Mesenchymal stem cell (in vitro differentiated cells and primary cell): Measurements from ENCODE around the gene KIF6.

Experiments
- DNase-seq: peaks from one replicate; pipeline ENCODE4 v3.0.0-alpha.2; 2013
- H2AFZ ChIP-seq: one replicate; pipeline ENCODE4 v1.6.1; 2013; ENCODE audit warnings: low read depth, mild to moderate bottlenecking, control low read depth, inconsistent platforms, low read length, moderate library complexity
- H2AK5ac ChIP-seq: 2 replicates; pipeline ENCODE4 v1.6.1; 2013; ENCODE audit warnings: low read length, moderate library complexity, mild to moderate bottlenecking, inconsistent platforms; ENCODE audit not compliant: severe bottlenecking
- H2BK120ac ChIP-seq: one replicate; pipeline ENCODE4 v1.6.1; 2013; ENCODE audit warnings: low read depth, mild to moderate bottlenecking, inconsistent platforms, low read length, moderate library complexity
- H2BK12ac ChIP-seq, 2 experiments: one replicate each; pipeline ENCODE4 v1.6.1; 2013; ENCODE audit warnings: inconsistent platforms in 2 of 2, low read length in 2 of 2, mild to moderate bottlenecking in 2 of 2, moderate library complexity in 2 of 2, control low read depth in 1 of 2
- H2BK15ac ChIP-seq: one replicate; pipeline ENCODE4 v1.6.1; 2013; ENCODE audit warnings: mild to moderate bottlenecking, low read depth, inconsistent platforms; ENCODE audit not compliant: poor library complexity, severe bottlenecking
- H2BK5ac ChIP-seq: 2 replicates; pipeline ENCODE4 v1.6.1; 2013; ENCODE audit warnings: low read depth, mild to moderate bottlenecking, low read length, control low read depth, inconsistent platforms; ENCODE audit not compliant: poor library complexity, severe bottlenecking
- H3K14ac ChIP-seq, 2 experiments: one replicate each; pipeline ENCODE4 v1.6.1; 2013; ENCODE audit warnings: inconsistent platforms in 2 of 2, low read length in 2 of 2, control low read depth in 1 of 2, mild to moderate bottlenecking in 1 of 2, moderate library complexity in 1 of 2
- H3K18ac ChIP-seq, 2 experiments: one replicate each; pipeline ENCODE4 v1.6.1; 2013; ENCODE audit warnings: inconsistent platforms in 2 of 2, low read length in 2 of 2, control low read depth in 1 of 2, low read depth in 1 of 2, mild to moderate bottlenecking in 1 of 2
- H3K23ac ChIP-seq, 2 experiments: one replicate each; pipeline ENCODE4 v1.6.1; 2013; ENCODE audit warnings: inconsistent platforms in 2 of 2, low read length in 2 of 2, mild to moderate bottlenecking in 2 of 2, moderate library complexity in 2 of 2, control low read depth in 1 of 2
- H3K27ac ChIP-seq: 2 replicates; pipeline ENCODE4 v1.5.1; 2013; ENCODE audit warnings: mild to moderate bottlenecking, moderate library complexity, low read length, control low read depth, inconsistent platforms; ENCODE audit not compliant: poor library complexity, severe bottlenecking
- H3K27me3 ChIP-seq, 2 experiments: 2 replicates each; pipeline versions ENCODE4 v1.6.1 to v1.7.0; 2013; ENCODE audit warnings: low read length in 2 of 2, mild to moderate bottlenecking in 2 of 2, moderate library complexity in 2 of 2, control low read depth in 1 of 2, inconsistent platforms in 1 of 2; ENCODE audit not compliant: control insufficient read depth in 1 of 2, insufficient read depth in 1 of 2
- H3K36me3 ChIP-seq, 2 experiments: 2 replicates each; pipeline versions ENCODE4 v1.6.1 to v1.7.0; 2013; ENCODE audit warnings: low read length in 2 of 2, control low read depth in 1 of 2, inconsistent platforms in 1 of 2, low read depth in 1 of 2, mild to moderate bottlenecking in 1 of 2; ENCODE audit not compliant: insufficient read depth in 2 of 2, control insufficient read depth in 1 of 2
- H3K4ac ChIP-seq, 2 experiments: one replicate each; pipeline ENCODE4 v1.6.1; 2013; ENCODE audit warnings: inconsistent platforms in 2 of 2, low read length in 2 of 2, mild to moderate bottlenecking in 2 of 2, moderate library complexity in 2 of 2, control low read depth in 1 of 2, low read depth in 1 of 2
- H3K4me1 ChIP-seq: 2 replicates; pipeline ENCODE4 v1.6.1; 2013; ENCODE audit warnings: low read depth, low read length, control low read depth; ENCODE audit not compliant: control insufficient read depth, insufficient read depth
- H3K4me2 ChIP-seq: 2 replicates; pipeline ENCODE4 v1.6.1; 2013; ENCODE audit warnings: low read length, mild to moderate bottlenecking, inconsistent platforms; ENCODE audit not compliant: poor library complexity, severe bottlenecking
- H3K4me3 ChIP-seq, 2 experiments: 2 replicates each; pipeline versions ENCODE4 v1.5.1 to v1.7.0; 2013; ENCODE audit warnings: low read length in 2 of 2, mild to moderate bottlenecking in 2 of 2, control low read depth in 1 of 2, low read depth in 1 of 2; ENCODE audit not compliant: insufficient read depth in 1 of 2
- H3K79me1 ChIP-seq: replicated peaks from 2 replicates; pipeline ENCODE4 v1.6.1; 2013; ENCODE audit warnings: mild to moderate bottlenecking, control low read depth, low read length, inconsistent platforms; ENCODE audit not compliant: poor library complexity, severe bottlenecking
- H3K9ac ChIP-seq: 2 replicates; pipeline ENCODE4 v1.7.0; 2013; ENCODE audit warnings: mild to moderate bottlenecking, low read length, moderate library complexity
- H3K9me3 ChIP-seq: 2 replicates; pipeline ENCODE4 v1.7.0; 2013; ENCODE audit warnings: mild to moderate bottlenecking, low read length; ENCODE audit not compliant: control insufficient read depth
- H4K8ac ChIP-seq: one replicate; pipeline ENCODE4 v1.6.1; 2013; ENCODE audit warnings: inconsistent platforms, mild to moderate bottlenecking, low read length, moderate library complexity
- H4K91ac ChIP-seq: one replicate; pipeline ENCODE4 v1.6.1; 2013; ENCODE audit warnings: mild to moderate bottlenecking, low read length, inconsistent platforms
- WGBS: methylation state at CpG from one replicate; pipeline ENCODE4 v1.1.7; 2013; ENCODE audit warnings: mixed read lengths; 5-methylcytosine and 5-hydroxymethylcytosine counted together

KIF6 gene

GRCh38 chr6:39363280-39363679 lies 361.9 kb downstream of the KIF6 start:
- Histone ChIP-seq H3K4me3 (no peak overlapping the region), H3K27me3 (no peaks in the 10 kb centered on the region), H3K79me1 (no peaks in the 10 kb centered on the region), H3K4me1 (peaks cover 12% of the 10 kb centered on the region), H3K14ac (no peak overlapping the region), H3K36me3 (no peaks in the 10 kb centered on the region), H3K9me3 (no peaks in the 10 kb centered on the region), H4K8ac (no peak overlapping the region), H3K4ac (no peak overlapping the region), H2AFZ (no peak overlapping the region), H3K23ac (no peak overlapping the region), H3K27ac (no peak overlapping the region), H2BK5ac (no peak overlapping the region), H2BK12ac (peak overlapping the region; percentile 80 to 91), H3K4me2 (no peak overlapping the region), H4K91ac (peak overlapping the region; percentile 25), H3K9ac (no peak overlapping the region), H2BK15ac (no peak overlapping the region), H2BK120ac (no peak overlapping the region), H2AK5ac (no peak overlapping the region), H3K18ac (peak overlapping the region in 1 of 2 experiments; percentile 77)
- 90% methylated on average over 7 of the region's 8 CpGs for WGBS
- no peak for DNase-seq

- no peak overlapping the region for H3K27ac ChIP-seq
- no peak overlapping the region for H3K4me3 ChIP-seq
- no peak overlapping the region for H2BK5ac ChIP-seq
- H3K4ac ChIP-seq: peak overlapping the region in 1 of 2 experiments; percentile 42
- DNase-seq: peak; percentile 74
- peaks cover 14% of the 10 kb centered on the region for H3K4me1 ChIP-seq
- no peak overlapping the region for H2BK120ac ChIP-seq
- 28% methylated on average over 3 of the region's 3 CpGs for WGBS
- no peaks in the 10 kb centered on the region for H3K9me3 ChIP-seq
- H3K14ac ChIP-seq: no peak overlapping the region
- peak overlapping the region in 1 of 2 experiments; percentile 29 for H3K18ac ChIP-seq
- no peak overlapping the region for H3K23ac ChIP-seq
- no peaks in the 10 kb centered on the region for H3K36me3 ChIP-seq
- H3K9ac ChIP-seq: no peak overlapping the region
- H3K79me1 ChIP-seq: no peaks in the 10 kb centered on the region
- peak overlapping the region in 1 of 2 experiments; percentile 54 for H2BK12ac ChIP-seq
- H4K91ac ChIP-seq: peak overlapping the region; percentile 66
- H3K27me3 ChIP-seq: no peaks in the 10 kb centered on the region
- H2AFZ ChIP-seq: peak overlapping the region; percentile 39
- no peak overlapping the region for H2BK15ac ChIP-seq
- H2AK5ac ChIP-seq: no peak overlapping the region
- no peak overlapping the region for H3K4me2 ChIP-seq
- peak overlapping the region; percentile 69 for H4K8ac ChIP-seq
Observed at GRCh38 chr6:39362487-39362865, 362.7 kb downstream of the KIF6 start.

- H3K36me3 ChIP-seq: no peaks in the 10 kb centered on the region
- no peaks in the 10 kb centered on the region for H3K9me3 ChIP-seq
- H2BK120ac ChIP-seq: no peak overlapping the region
- peak overlapping the region; percentile 29 to 58 for H3K18ac ChIP-seq
- H2BK12ac ChIP-seq: peak overlapping the region in 1 of 2 experiments; percentile 54
- no peak overlapping the region for H2BK5ac ChIP-seq
- H3K27me3 ChIP-seq: no peaks in the 10 kb centered on the region
- H4K8ac ChIP-seq: peak overlapping the region; percentile 69
- DNase-seq: peak; percentile 84
- H2AK5ac ChIP-seq: no peak overlapping the region
- H3K14ac ChIP-seq: no peak overlapping the region
- H2AFZ ChIP-seq: peak overlapping the region; percentile 66
- no peaks in the 10 kb centered on the region for H3K79me1 ChIP-seq
- H3K9ac ChIP-seq: no peak overlapping the region
- 33% methylated on average over 21 of the region's 21 CpGs for WGBS
- no peak overlapping the region for H2BK15ac ChIP-seq
- H3K23ac ChIP-seq: no peak overlapping the region
- H3K27ac ChIP-seq: no peak overlapping the region
- peak overlapping the region in 1 of 2 experiments; percentile 42 for H3K4ac ChIP-seq
- peaks cover 12% of the 10 kb centered on the region for H3K4me1 ChIP-seq
- H3K4me3 ChIP-seq: peak overlapping the region in 1 of 2 experiments; percentile 52
- H3K4me2 ChIP-seq: peak overlapping the region; percentile 2
- H4K91ac ChIP-seq: peak overlapping the region; percentile 66
Observed at GRCh38 chr6:39361657-39362486, 363.3 kb downstream of the KIF6 start.

GRCh38 chr6:39360378-39360777 lies 364.8 kb downstream of the KIF6 start:
- H3K23ac ChIP-seq: no peak overlapping the region
- no peak overlapping the region for H4K8ac ChIP-seq
- H2BK12ac ChIP-seq: no peak overlapping the region
- no peak overlapping the region for H3K4ac ChIP-seq
- no peak overlapping the region for H2AFZ ChIP-seq
- DNase-seq: no peak
- H3K9me3 ChIP-seq: no peaks in the 10 kb centered on the region
- no peak overlapping the region for H2BK15ac ChIP-seq
- H3K4me2 ChIP-seq: no peak overlapping the region
- no peak overlapping the region for H3K14ac ChIP-seq
- WGBS: 95% methylated on average over 9 of the region's 9 CpGs
- H2AK5ac ChIP-seq: no peak overlapping the region
- H3K18ac ChIP-seq: no peak overlapping the region
- no peak overlapping the region for H3K4me3 ChIP-seq
- no peak overlapping the region for H2BK120ac ChIP-seq
- no peak overlapping the region for H3K27ac ChIP-seq
- no peaks in the 10 kb centered on the region for H3K36me3 ChIP-seq
- no peaks in the 10 kb centered on the region for H3K27me3 ChIP-seq
- no peak overlapping the region for H4K91ac ChIP-seq
- no peaks in the 10 kb centered on the region for H3K79me1 ChIP-seq
- peaks cover 7% of the 10 kb centered on the region for H3K4me1 ChIP-seq
- no peak overlapping the region for H3K9ac ChIP-seq
- H2BK5ac ChIP-seq: no peak overlapping the region
